ENCODE results near the gene ASMTL. TPM values are rescaled to one million over a fixed set of nuclear protein-coding genes. Genes with fewer than 3 reads are reported as not detected.

ASMTL gene
- total and polyA plus RNA-seq, 2 experiments from 2014 or later: 53.7 to 61.2 TPM

DNA sequence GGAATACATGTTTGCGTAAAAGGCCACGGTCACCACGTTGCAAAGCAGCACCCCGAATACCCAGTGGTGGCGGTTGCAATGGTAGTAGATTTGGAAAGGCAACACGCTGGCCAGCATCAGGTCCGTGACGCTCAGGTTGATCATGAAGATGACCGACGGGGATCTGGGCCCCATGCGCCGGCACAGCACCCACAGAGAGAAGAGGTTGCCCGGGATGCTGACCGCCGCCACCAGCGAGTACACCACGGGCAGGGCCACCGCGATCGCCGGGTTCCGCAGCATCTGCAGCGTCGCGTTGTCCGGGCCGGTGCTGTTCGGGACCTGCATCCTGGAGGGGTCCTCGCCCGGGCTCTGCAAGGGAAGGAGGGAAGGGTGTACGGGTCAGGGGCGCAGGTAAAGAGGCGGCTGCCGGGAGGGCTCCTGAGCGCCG is 13.5 kb upstream of the ASMTL start:
- H3K4me1 ChIP-seq (ENCODE audit: insufficient read depth): no peaks in the 10 kb centered on the region
- Mint-ChIP-seq H3K36me3 (ENCODE audit: low read depth) (peaks cover 6% of the 10 kb centered on the region; the same call in 2 of the 3 replicates), H3K4me1 (peaks cover 5% of the 10 kb centered on the region; the same call in 1 of the 3 replicates), H3K27ac (no peak overlapping the region), H3K27me3 (ENCODE audit: insufficient read depth, low read depth, poor library complexity) (peaks cover 11% of the 10 kb centered on the region), H3K9me3 (peaks cover 66% of the 10 kb centered on the region), H3K4me3 (no peak overlapping the region)
- H3K4me2 ChIP-seq: no peak overlapping the region
- no peaks in the 10 kb centered on the region for H3K79me2 ChIP-seq (replicated peaks; ENCODE audit: insufficient read depth)
- ATAC-seq: peak; percentile 23; the same call in 2 of the 3 replicates
- TF ChIP-seq, protein P1, sequence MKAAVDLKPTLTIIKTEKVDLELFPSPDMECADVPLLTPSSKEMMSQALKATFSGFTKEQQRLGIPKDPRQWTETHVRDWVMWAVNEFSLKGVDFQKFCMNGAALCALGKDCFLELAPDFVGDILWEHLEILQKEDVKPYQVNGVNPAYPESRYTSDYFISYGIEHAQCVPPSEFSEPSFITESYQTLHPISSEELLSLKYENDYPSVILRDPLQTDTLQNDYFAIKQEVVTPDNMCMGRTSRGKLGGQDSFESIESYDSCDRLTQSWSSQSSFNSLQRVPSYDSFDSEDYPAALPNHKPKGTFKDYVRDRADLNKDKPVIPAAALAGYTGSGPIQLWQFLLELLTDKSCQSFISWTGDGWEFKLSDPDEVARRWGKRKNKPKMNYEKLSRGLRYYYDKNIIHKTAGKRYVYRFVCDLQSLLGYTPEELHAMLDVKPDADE (IDR thresholded peaks at IDR 0.05): no peak
- TF ChIP-seq EZH2 (IDR thresholded peaks at IDR 0.05; ENCODE audit: low read depth, unreplicated experiment): no peak
- TF ChIP-seq CREB1 (CRISPR knock-in tag; IDR thresholded peaks at IDR 0.05; ENCODE audit: low read depth): no peak
- no peak for TF ChIP-seq ZNF331 (CRISPR knock-in tag; IDR thresholded peaks at IDR 0.05; ENCODE audit: low read depth)
- no peak for TF ChIP-seq CTCF (conservative IDR thresholded peaks at IDR 0.05; ENCODE audit: low read depth in 2 of 2)
- TF ChIP-seq JUNB (IDR thresholded peaks at IDR 0.05; ENCODE audit: unreplicated experiment): no peak
- TF ChIP-seq, protein P2, sequence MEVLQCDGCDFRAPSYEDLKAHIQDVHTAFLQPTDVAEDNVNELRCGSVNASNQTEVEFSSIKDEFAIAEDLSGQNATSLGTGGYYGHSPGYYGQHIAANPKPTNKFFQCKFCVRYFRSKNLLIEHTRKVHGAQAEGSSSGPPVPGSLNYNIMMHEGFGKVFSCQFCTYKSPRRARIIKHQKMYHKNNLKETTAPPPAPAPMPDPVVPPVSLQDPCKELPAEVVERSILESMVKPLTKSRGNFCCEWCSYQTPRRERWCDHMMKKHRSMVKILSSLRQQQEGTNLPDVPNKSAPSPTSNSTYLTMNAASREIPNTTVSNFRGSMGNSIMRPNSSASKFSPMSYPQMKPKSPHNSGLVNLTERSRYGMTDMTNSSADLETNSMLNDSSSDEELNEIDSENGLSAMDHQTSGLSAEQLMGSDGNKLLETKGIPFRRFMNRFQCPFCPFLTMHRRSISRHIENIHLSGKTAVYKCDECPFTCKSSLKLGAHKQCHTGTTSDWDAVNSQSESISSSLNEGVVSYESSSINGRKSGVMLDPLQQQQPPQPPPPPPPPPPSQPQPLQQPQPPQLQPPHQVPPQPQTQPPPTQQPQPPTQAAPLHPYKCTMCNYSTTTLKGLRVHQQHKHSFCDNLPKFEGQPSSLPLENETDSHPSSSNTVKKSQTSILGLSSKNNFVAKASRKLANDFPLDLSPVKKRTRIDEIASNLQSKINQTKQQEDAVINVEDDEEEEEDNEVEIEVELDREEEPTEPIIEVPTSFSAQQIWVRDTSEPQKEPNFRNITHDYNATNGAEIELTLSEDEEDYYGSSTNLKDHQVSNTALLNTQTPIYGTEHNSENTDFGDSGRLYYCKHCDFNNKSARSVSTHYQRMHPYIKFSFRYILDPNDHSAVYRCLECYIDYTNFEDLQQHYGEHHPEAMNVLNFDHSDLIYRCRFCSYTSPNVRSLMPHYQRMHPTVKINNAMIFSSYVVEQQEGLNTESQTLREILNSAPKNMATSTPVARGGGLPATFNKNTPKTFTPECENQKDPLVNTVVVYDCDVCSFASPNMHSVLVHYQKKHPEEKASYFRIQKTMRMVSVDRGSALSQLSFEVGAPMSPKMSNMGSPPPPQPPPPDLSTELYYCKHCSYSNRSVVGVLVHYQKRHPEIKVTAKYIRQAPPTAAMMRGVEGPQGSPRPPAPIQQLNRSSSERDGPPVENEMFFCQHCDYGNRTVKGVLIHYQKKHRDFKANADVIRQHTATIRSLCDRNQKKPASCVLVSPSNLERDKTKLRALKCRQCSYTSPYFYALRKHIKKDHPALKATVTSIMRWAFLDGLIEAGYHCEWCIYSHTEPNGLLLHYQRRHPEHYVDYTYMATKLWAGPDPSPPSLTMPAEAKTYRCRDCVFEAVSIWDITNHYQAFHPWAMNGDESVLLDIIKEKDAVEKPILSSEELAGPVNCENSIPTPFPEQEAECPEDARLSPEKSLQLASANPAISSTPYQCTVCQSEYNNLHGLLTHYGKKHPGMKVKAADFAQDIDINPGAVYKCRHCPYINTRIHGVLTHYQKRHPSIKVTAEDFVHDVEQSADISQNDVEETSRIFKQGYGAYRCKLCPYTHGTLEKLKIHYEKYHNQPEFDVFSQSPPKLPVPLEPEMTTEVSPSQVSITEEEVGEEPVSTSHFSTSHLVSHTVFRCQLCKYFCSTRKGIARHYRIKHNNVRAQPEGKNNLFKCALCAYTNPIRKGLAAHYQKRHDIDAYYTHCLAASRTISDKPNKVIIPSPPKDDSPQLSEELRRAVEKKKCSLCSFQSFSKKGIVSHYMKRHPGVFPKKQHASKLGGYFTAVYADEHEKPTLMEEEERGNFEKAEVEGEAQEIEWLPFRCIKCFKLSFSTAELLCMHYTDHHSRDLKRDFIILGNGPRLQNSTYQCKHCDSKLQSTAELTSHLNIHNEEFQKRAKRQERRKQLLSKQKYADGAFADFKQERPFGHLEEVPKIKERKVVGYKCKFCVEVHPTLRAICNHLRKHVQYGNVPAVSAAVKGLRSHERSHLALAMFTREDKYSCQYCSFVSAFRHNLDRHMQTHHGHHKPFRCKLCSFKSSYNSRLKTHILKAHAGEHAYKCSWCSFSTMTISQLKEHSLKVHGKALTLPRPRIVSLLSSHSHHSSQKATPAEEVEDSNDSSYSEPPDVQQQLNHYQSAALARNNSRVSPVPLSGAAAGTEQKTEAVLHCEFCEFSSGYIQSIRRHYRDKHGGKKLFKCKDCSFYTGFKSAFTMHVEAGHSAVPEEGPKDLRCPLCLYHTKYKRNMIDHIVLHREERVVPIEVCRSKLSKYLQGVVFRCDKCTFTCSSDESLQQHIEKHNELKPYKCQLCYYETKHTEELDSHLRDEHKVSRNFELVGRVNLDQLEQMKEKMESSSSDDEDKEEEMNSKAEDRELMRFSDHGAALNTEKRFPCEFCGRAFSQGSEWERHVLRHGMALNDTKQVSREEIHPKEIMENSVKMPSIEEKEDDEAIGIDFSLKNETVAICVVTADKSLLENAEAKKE (CRISPR knock-in tag; IDR thresholded peaks at IDR 0.05): no peak
- no peak for TF ChIP-seq NANOG (IDR thresholded peaks at IDR 0.05; ENCODE audit: borderline replicate concordance)
- TF ChIP-seq STAT1 (IDR thresholded peaks at IDR 0.05; ENCODE audit: unreplicated experiment): no peak
- TF ChIP-seq, protein P3, sequence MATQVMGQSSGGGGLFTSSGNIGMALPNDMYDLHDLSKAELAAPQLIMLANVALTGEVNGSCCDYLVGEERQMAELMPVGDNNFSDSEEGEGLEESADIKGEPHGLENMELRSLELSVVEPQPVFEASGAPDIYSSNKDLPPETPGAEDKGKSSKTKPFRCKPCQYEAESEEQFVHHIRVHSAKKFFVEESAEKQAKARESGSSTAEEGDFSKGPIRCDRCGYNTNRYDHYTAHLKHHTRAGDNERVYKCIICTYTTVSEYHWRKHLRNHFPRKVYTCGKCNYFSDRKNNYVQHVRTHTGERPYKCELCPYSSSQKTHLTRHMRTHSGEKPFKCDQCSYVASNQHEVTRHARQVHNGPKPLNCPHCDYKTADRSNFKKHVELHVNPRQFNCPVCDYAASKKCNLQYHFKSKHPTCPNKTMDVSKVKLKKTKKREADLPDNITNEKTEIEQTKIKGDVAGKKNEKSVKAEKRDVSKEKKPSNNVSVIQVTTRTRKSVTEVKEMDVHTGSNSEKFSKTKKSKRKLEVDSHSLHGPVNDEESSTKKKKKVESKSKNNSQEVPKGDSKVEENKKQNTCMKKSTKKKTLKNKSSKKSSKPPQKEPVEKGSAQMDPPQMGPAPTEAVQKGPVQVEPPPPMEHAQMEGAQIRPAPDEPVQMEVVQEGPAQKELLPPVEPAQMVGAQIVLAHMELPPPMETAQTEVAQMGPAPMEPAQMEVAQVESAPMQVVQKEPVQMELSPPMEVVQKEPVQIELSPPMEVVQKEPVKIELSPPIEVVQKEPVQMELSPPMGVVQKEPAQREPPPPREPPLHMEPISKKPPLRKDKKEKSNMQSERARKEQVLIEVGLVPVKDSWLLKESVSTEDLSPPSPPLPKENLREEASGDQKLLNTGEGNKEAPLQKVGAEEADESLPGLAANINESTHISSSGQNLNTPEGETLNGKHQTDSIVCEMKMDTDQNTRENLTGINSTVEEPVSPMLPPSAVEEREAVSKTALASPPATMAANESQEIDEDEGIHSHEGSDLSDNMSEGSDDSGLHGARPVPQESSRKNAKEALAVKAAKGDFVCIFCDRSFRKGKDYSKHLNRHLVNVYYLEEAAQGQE (IDR thresholded peaks at IDR 0.05; ENCODE audit: unreplicated experiment): no peak
- no peak for TF ChIP-seq EZH2phosphoT487 (IDR thresholded peaks at IDR 0.05; ENCODE audit: unreplicated experiment)
- TF ChIP-seq POLR2AphosphoS5 (IDR thresholded peaks at IDR 0.05; ENCODE audit: low read depth): no peak
- TF ChIP-seq ZNF114 (CRISPR knock-in tag; IDR thresholded peaks at IDR 0.05): no peak
- no peak overlapping the region for H3K4me3 ChIP-seq
- no peaks in the 10 kb centered on the region for H3K36me3 ChIP-seq (ENCODE audit: insufficient read depth)
- H2AFZ ChIP-seq: 0 out of 2 replicates have a peak overlapping the region, but pooled peaks have one; percentile 83
- H4K20me1 ChIP-seq (replicated peaks; ENCODE audit: insufficient read depth): no peaks in the 10 kb centered on the region
- no peak for DNase-seq (ENCODE audit: low spot score)
- no peaks in the 10 kb centered on the region for H3K9me2 ChIP-seq (ENCODE audit: insufficient read depth)
- no peak overlapping the region for H3K27ac ChIP-seq (ENCODE audit: low read depth)
- no peaks in the 10 kb centered on the region for H3F3A ChIP-seq (replicated peaks; ENCODE audit: low read depth)
- H3K27me3 ChIP-seq (ENCODE audit: insufficient read depth): no peaks in the 10 kb centered on the region

Measured in GM23338 (cell line).